Measurements from ENCODE around the gene MRPS23. TPM values are rescaled to one million over a fixed set of nuclear protein-coding genes. Genes with fewer than 3 reads are reported as not detected.

The MRPS23 gene
- total RNA-seq, 4 donors from 2014 or later = 5.9 to 35.2 (median 16.8) TPM

GRCh38 chr17:57862694-57863667 lies 13.1 kb upstream of the MRPS23 start:
- H3K9me3 ChIP-seq = no peaks in the 10 kb centered on the region
- peak overlapping the region in 1 of 2 donors; percentile 50 for H3K4me3 ChIP-seq
- H3K4me1 ChIP-seq = peaks cover 8 to 11% of the 10 kb centered on the region in 2 donors
- H3K27me3 ChIP-seq = no peaks in the 10 kb centered on the region
- intact Hi-C loops (cut with DNase I; ENCODE audit: low total_unique reads) = loop anchor here (10.0 kb wide), 1 partner anchor 222 kb away; the partner anchor contains the start of gene DYNLL2
- H3K27ac ChIP-seq = peak overlapping the region; percentile 90
- no peaks in the 10 kb centered on the region for H3K36me3 ChIP-seq
- DNase-seq = peak; percentile 12 to 53
- TF ChIP-seq CTCF (IDR thresholded peaks at IDR 0.05) (peak in 1 of 4 experiments; percentile 13), POLR2A (IDR thresholded peaks at IDR 0.05) (no peak)

- H3K9me3 ChIP-seq = no peaks in the 10 kb centered on the region
- H3K27me3 ChIP-seq = no peaks in the 10 kb centered on the region
- TF ChIP-seq CTCF (IDR thresholded peaks at IDR 0.05) = no peak
- peak in 1 of 2 donors; percentile 35 for TF ChIP-seq POLR2A (IDR thresholded peaks at IDR 0.05)
- H3K4me1 ChIP-seq = peaks cover 0 to 11% of the 10 kb centered on the region in 2 donors
- peak; percentile 71 to 75 for DNase-seq
- H3K36me3 ChIP-seq = no peaks in the 10 kb centered on the region
- peak overlapping the region; percentile 90 for H3K27ac ChIP-seq
- H3K4me3 ChIP-seq = peak overlapping the region; percentile 29 to 50
- intact Hi-C loops (cut with DNase I; ENCODE audit: low total_unique reads) = loop anchor here (10.0 kb wide), 1 partner anchor 223 kb away; the partner anchor contains the start of gene DYNLL2
Measured at GRCh38 chr17:57861790-57862693, 12.2 kb upstream of the MRPS23 start.

GRCh38 chr17:57861000-57861789 lies 11.4 kb upstream of the MRPS23 start:
- no peaks in the 10 kb centered on the region for H3K36me3 ChIP-seq
- peak overlapping the region; percentile 90 for H3K27ac ChIP-seq
- no peaks in the 10 kb centered on the region for H3K9me3 ChIP-seq
- intact Hi-C loops (cut with DNase I; ENCODE audit: low total_unique reads) = loop anchor here (10.0 kb wide), 1 partner anchor 224 kb away; the partner anchor contains the start of gene DYNLL2
- peaks cover 0 to 11% of the 10 kb centered on the region in 2 donors for H3K4me1 ChIP-seq
- peak in 1 of 4 experiments; percentile 10 for TF ChIP-seq CTCF (IDR thresholded peaks at IDR 0.05)
- TF ChIP-seq POLR2A (IDR thresholded peaks at IDR 0.05) = no peak
- no peaks in the 10 kb centered on the region for H3K27me3 ChIP-seq
- peak in 1 of 2 donors; percentile 66 for DNase-seq
- H3K4me3 ChIP-seq = peak overlapping the region; percentile 29 to 50

DNA sequence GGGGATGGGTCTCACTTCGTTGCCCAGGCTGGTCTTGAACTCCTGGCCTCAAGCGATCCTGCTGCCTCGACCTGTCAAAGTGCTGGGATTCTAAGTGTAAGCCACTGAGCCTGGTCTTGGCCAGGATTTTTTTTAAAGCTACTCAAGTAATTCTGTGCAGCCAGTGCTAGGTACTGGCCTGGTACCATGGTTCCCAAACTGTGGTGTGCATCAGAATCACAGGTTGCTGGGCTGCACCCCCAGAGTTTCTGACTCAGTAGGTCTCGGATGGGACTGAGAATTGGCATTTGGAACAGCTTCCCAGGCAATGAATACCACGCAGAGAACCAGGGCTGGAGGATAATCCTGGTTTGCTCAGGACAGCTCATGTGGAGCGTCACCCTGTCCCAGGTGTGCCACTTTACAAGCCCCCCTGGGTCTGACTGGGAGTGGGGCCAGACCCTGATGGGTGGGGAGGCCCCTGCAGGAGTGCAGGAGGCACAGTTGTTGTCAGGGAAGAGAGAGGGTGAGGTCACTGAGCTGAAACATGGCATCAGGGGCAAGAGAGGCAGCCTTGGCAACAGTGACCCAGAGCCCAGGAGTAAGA lies 10.7 kb upstream of the MRPS23 start:
- no peaks in the 10 kb centered on the region for H3K27me3 ChIP-seq
- intact Hi-C loops (cut with DNase I; ENCODE audit: low total_unique reads) = loop anchor here (10.0 kb wide), 1 partner anchor 224 kb away; the partner anchor contains the start of gene DYNLL2
- peaks cover 0 to 11% of the 10 kb centered on the region in 2 donors for H3K4me1 ChIP-seq
- TF ChIP-seq CTCF (IDR thresholded peaks at IDR 0.05) (no peak), POLR2A (IDR thresholded peaks at IDR 0.05) (no peak)
- peak overlapping the region; percentile 90 for H3K27ac ChIP-seq
- no peak overlapping the region for H3K4me3 ChIP-seq
- peak in 1 of 2 donors; percentile 18 for DNase-seq
- H3K9me3 ChIP-seq = no peaks in the 10 kb centered on the region
- no peaks in the 10 kb centered on the region for H3K36me3 ChIP-seq
